Measurements from ENCODE around the gene C1orf35.
A peak's percentile ranks its signal among the peaks of the same experiment; 100 is the strongest.

Gene C1orf35

DNA sequence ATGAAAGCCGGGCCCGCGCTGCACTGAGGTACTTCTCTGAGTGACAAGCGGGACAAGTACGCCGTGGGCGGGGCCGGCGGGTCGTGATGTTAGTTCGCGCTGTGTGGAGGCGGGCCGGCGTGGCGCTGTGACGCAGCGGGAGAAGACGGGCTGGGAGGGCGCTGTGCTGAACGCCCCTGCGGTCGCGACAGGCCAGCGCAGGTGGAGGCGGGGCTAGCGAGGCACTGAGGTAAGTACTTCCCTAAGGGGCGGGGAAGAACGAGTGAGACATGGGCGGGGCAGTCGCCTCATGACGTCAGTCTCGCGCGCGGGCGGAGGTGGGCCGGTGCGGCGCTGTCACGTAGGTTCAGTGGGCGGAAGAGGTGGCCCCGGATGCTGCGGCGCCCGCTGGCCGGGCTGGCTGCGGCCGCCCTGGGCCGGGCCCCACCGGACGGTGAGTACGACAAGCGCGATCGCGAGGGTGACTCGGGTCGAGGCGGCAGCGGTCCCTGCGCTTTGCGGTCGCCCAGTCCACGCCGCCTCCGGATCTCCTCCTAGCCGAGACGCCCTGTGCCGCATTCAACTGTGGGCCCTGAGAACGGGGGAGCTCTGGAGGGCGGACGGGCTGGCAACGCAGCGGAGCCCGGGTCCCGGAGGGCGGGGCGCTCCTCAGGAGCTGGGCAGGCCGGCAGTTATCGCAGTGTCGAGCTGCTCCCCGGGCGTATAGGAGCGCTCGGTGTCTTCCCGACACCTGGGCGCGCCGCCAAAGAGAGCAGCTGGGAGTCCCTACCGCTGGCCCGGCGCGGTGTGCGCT, 37.0 kb upstream of the C1orf35 start, which contains the start of gene GUK1:
Gene GUK1 (plus strand): TSS at position 349 of the 793 bp plus-strand sequence. CDS start 24 bp downstream, at position 373.
- H3K4me3 ChIP-seq (ENCODE audit: low read depth, low read length): peak within 1 kb of the TSS; percentile 85
- TF ChIP-seq POLR2A (IDR thresholded peaks at IDR 0.05; ENCODE audit: extremely low read depth, insufficient read length): peak; percentile 71
- TF ChIP-seq MYC (IDR thresholded peaks at IDR 0.05; ENCODE audit: low read depth, low read length): peak; percentile 48
- TF ChIP-seq, protein P1, sequence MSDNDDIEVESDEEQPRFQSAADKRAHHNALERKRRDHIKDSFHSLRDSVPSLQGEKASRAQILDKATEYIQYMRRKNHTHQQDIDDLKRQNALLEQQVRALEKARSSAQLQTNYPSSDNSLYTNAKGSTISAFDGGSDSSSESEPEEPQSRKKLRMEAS (IDR thresholded peaks at IDR 0.05; ENCODE audit: low read depth, low read length): no peak; the same call in 1 of the 2 replicates
- DNase-seq (ENCODE audit: low read depth): peak; percentile 100

DNA sequence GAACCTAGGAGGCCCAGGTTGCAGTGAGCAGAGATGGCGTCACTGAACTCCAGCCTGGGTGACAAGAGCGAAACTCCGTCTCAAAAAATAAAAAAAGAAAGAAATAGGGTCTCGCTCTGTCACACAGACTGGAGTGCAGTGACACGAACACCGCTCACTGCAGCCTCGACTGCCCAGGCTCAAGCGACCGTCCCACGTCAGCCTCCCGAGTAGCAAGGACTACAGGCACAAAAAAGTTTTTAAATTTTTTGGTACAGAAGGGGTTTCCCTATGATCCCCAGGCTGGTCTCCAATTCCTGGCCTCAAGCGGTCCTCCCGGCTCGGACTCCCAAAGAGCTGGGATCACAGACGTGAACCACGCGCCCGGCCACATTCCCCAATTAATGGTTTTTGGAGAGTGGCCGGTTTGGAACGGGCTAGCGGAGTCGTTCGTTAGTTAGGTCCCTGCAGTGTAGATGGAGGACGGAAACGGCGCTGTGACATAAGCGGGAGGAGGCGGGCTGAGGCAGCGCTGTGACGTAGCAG, 36.3 kb upstream of the C1orf35 start:
- H3K4me3 ChIP-seq (ENCODE audit: low read depth, low read length): peak overlapping the region; percentile 70
- TF ChIP-seq, protein P2, sequence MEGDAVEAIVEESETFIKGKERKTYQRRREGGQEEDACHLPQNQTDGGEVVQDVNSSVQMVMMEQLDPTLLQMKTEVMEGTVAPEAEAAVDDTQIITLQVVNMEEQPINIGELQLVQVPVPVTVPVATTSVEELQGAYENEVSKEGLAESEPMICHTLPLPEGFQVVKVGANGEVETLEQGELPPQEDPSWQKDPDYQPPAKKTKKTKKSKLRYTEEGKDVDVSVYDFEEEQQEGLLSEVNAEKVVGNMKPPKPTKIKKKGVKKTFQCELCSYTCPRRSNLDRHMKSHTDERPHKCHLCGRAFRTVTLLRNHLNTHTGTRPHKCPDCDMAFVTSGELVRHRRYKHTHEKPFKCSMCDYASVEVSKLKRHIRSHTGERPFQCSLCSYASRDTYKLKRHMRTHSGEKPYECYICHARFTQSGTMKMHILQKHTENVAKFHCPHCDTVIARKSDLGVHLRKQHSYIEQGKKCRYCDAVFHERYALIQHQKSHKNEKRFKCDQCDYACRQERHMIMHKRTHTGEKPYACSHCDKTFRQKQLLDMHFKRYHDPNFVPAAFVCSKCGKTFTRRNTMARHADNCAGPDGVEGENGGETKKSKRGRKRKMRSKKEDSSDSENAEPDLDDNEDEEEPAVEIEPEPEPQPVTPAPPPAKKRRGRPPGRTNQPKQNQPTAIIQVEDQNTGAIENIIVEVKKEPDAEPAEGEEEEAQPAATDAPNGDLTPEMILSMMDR (IDR thresholded peaks at IDR 0.05; ENCODE audit: low read depth, low read length): no peak
- no peak for TF ChIP-seq MYC (IDR thresholded peaks at IDR 0.05; ENCODE audit: low read depth, low read length)
- TF ChIP-seq, protein P1 (IDR thresholded peaks at IDR 0.05; ENCODE audit: low read depth, low read length): no peak
- TF ChIP-seq POLR2A (IDR thresholded peaks at IDR 0.05; ENCODE audit: extremely low read depth, insufficient read length): peak; percentile 76
- DNase-seq (ENCODE audit: low read depth): no peak

DNA sequence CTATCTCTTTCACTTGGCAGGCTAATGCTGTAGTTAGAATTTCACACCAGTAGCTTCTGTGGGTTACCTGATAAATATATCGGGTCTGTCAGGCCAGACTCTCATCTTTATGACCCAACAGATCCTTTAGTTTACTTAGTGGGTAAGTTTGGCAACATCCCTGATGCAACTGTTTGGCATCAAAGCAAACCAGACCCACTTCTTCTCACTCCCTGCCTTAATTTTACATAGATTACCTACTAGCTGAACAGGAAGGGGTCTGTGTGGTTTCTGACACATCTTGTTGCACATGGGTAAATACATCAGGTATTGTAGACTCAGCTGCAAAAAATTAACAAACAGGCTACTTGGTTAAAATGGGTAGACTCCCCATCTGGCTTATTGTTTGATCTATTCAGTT, 33.8 kb upstream of the C1orf35 start:
- TF ChIP-seq POLR2A (IDR thresholded peaks at IDR 0.05; ENCODE audit: extremely low read depth, insufficient read length): no peak
- TF ChIP-seq, protein P2 (IDR thresholded peaks at IDR 0.05; ENCODE audit: low read depth, low read length): no peak
- TF ChIP-seq MYC (IDR thresholded peaks at IDR 0.05; ENCODE audit: low read depth, low read length): no peak
- TF ChIP-seq, protein P1 (IDR thresholded peaks at IDR 0.05; ENCODE audit: low read depth, low read length): no peak
- no peak for DNase-seq (ENCODE audit: low read depth)

DNA sequence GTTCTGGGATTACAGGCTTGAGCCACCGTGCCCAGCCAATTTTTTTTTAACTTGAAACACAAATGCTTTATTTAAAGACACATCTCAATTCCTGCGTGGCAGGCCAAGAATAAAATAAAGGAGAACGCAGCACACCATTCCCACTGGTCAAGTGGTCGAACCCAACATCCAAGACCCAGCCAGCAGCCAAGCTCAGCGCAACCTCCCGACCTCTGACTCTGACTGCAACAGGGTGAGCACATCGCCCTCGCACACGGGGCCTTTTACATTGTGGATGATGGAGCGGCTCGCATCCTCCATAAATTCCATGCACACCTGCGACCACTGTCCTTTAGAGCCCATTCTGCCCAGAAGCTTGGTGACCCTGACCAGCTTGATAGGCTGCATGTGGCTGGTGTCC, 31.5 kb upstream of the C1orf35 start:
- no peak for TF ChIP-seq MYC (IDR thresholded peaks at IDR 0.05; ENCODE audit: low read depth, low read length)
- no peak for DNase-seq (ENCODE audit: low read depth)
- no peak overlapping the region for H3K4me3 ChIP-seq (ENCODE audit: low read depth, low read length)

More for the DNA sequence above, 33.8 kb upstream of the C1orf35 start:
- H3K4me3 ChIP-seq (ENCODE audit: low read depth, low read length): no peak overlapping the region

DNA sequence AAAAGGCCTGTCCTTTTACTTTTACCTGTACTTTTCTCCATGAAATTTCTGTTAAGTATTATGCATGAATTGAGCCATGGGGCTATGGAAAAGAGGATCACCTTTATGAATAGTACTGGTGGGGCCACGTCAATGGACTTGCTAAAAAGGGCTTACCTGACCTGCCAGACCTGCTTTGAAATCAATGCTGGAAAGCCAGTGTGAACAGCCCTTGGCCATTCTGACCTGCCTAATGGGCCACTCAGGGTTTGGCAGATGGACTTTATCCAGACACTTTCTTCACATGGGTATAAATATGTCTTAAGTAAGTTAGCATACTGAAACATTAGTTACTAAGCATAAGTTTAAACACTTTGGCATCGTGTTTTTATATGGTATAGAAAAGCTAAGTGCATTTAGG, 28.6 kb upstream of the C1orf35 start:
- TF ChIP-seq, protein P2 (IDR thresholded peaks at IDR 0.05; ENCODE audit: low read depth, low read length): no peak
- TF ChIP-seq, protein P1 (IDR thresholded peaks at IDR 0.05; ENCODE audit: low read depth, low read length): no peak
- no peak overlapping the region for H3K4me3 ChIP-seq (ENCODE audit: low read depth, low read length)
- no peak for DNase-seq (ENCODE audit: low read depth)

DNA sequence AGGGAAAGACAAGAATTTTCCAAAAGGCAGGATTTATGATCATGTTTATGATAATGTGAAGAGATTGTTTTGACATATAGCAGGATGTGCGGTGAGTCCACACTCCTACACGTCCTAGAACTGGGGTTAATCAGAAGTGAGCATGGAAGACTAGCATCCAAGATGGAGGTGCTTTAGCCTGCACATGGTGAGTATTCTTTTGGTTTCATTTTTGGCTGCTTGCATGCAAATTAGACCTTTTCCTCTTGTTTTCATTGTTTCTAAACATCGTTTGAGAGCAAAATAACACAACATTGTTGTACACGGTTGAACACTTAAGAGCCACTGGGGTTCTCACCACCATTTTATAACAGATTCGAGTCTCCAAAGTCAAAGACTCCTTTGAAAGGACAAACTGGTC, 22.1 kb upstream of the C1orf35 start:
- DNase-seq (ENCODE audit: low read depth): no peak
- no peak overlapping the region for H3K4me3 ChIP-seq (ENCODE audit: low read depth, low read length)
- TF ChIP-seq MYC (IDR thresholded peaks at IDR 0.05; ENCODE audit: low read depth, low read length): no peak
- TF ChIP-seq, protein P2 (IDR thresholded peaks at IDR 0.05; ENCODE audit: low read depth, low read length): no peak
- TF ChIP-seq, protein P1 (IDR thresholded peaks at IDR 0.05; ENCODE audit: low read depth, low read length): no peak
- no peak for TF ChIP-seq POLR2A (IDR thresholded peaks at IDR 0.05; ENCODE audit: extremely low read depth, insufficient read length)

Measured in NB4 (cell line).